Keratinocyte (primary cell): ENCODE data around the gene RAB9A. TPM values are rescaled to one million over a fixed set of nuclear protein-coding genes. Genes with fewer than 3 reads are reported as not detected.

Experiments
- DNase-seq: peaks from one replicate; pipeline ENCODE4 v3.0.0-alpha.2; 2011; ENCODE audit warnings: low read depth, missing footprints, low spot score
- FAIRE-seq: peaks from 2 replicates; lab custom pipeline; 2011; peaks lifted over from hg19 to GRCh38; lab: Jason Lieb, UNC
- H2AFZ ChIP-seq: 2 replicates; pipeline ENCODE4 v1.6.0; 2012; ENCODE audit warnings: low read length, control low read depth, inconsistent platforms; ENCODE audit not compliant: control insufficient read depth
- H3K27ac ChIP-seq: 2 replicates; pipeline ENCODE4 v1.5.1; 2011; ENCODE audit warnings: low read length; ENCODE audit not compliant: control insufficient read depth, insufficient read depth
- H3K27me3 ChIP-seq: 3 replicates; pipeline ENCODE4 v1.6.0; 2011; ENCODE audit warnings: low read length; ENCODE audit not compliant: control insufficient read depth, insufficient read depth; ENCODE audit errors: extremely low read depth
- H3K36me3 ChIP-seq, 2 experiments: 2 replicates in 1 of 2; 3 replicates in 1 of 2; pipeline ENCODE4 v1.5.1; 2011; ENCODE audit warnings: low read length in 2 of 2, mild to moderate bottlenecking in 1 of 2; ENCODE audit not compliant: control insufficient read depth in 2 of 2, insufficient read depth in 2 of 2; ENCODE audit errors: extremely low read depth in 1 of 2
- H3K4me1 ChIP-seq: 3 replicates; pipeline ENCODE4 v1.5.1; 2011; ENCODE audit warnings: low read length; ENCODE audit not compliant: control insufficient read depth, insufficient read depth; ENCODE audit errors: extremely low read depth
- H3K4me2 ChIP-seq: 3 replicates; pipeline ENCODE4 v1.6.0; 2011; ENCODE audit warnings: low read depth, low read length; ENCODE audit not compliant: control insufficient read depth, insufficient read depth; ENCODE audit errors: extremely low read depth
- H3K4me3 ChIP-seq, 3 experiments: fragments of 200-600 bp in 1 of 3; sonication (generic) in 1 of 3; 2 replicates in 2 of 3; 3 replicates in 1 of 3; pipeline ENCODE4 v1.5.1; 2011 to 2016; ENCODE audit warnings: low read length in 3 of 3, mild to moderate bottlenecking in 3 of 3, control low read depth in 2 of 3, inconsistent platforms in 1 of 3, low read depth in 1 of 3, mixed read lengths in 1 of 3, mixed run types in 1 of 3, moderate library complexity in 1 of 3; ENCODE audit not compliant: control insufficient read depth in 2 of 3, insufficient read depth in 2 of 3; ENCODE audit errors: extremely low read depth in 1 of 3
- H3K79me2 ChIP-seq: 2 replicates; pipeline ENCODE4 v1.6.0; 2012; ENCODE audit warnings: low read length; ENCODE audit not compliant: control insufficient read depth, insufficient read depth
- H3K9ac ChIP-seq: 3 replicates; pipeline ENCODE4 v1.6.0; 2011; ENCODE audit warnings: low read length; ENCODE audit not compliant: control insufficient read depth, insufficient read depth; ENCODE audit errors: extremely low read depth
- H3K9me1 ChIP-seq: 3 replicates; pipeline ENCODE4 v1.6.0; 2011; ENCODE audit warnings: low read length; ENCODE audit not compliant: control insufficient read depth, insufficient read depth; ENCODE audit errors: extremely low read depth
- H3K9me3 ChIP-seq: 2 replicates; pipeline ENCODE4 v1.5.1; 2012; ENCODE audit warnings: low read depth, low read length; ENCODE audit not compliant: control insufficient read depth
- H4K20me1 ChIP-seq: 3 replicates; pipeline ENCODE4 v1.6.0; 2011; ENCODE audit warnings: low read length; ENCODE audit not compliant: control insufficient read depth, insufficient read depth; ENCODE audit errors: extremely low read depth
- EZH2 ChIP-seq: IDR thresholded peaks from one replicate; pipeline ENCODE4 v1.6.1; 2012; ENCODE audit warnings: inconsistent platforms, mild to moderate bottlenecking, low read length, moderate library complexity
- dilution Hi-C: fragments of 300-500 bp; cut with MboI; formaldehyde crosslinking; loops from one replicate; pipeline ENCODE4 v1.7.0; 2020; ENCODE audit warnings: low sequenced_read_pairs; ENCODE audit not compliant: extremely low pct_ligation_motif_present
- polyA plus RNA-seq, 5 experiments: library from polyadenylated mRNA; depleted of rRNA in 3 of 5; stranded (reverse) in 3 of 5; stranded (forward) in 1 of 5; unstranded in 1 of 5; fragments of >200 nt; gene quantifications; 1 replicate in 1 of 5; 2 replicates in 3 of 5; 3 replicates in 1 of 5; pipeline versions ENCODE4 v1.2.1 to v1.2.3, GENCODE V29; 2011 to 2012; ENCODE audit warnings: missing spikeins in 2 of 5, low read depth in 1 of 5, low replicate concordance in 1 of 5
- TF ChIP-seq, protein P1 (sequence below), 3 experiments: IDR thresholded peaks in 1 of 3; conservative IDR thresholded peaks in 1 of 3; optimal IDR thresholded peaks in 1 of 3; 2 replicates in 2 of 3; 3 replicates in 1 of 3; pipeline versions ENCODE3 to v1.5.1; 2011; ENCODE audit warnings: low read length in 3 of 3, mild to moderate bottlenecking in 3 of 3, moderate library complexity in 2 of 3, control low read depth in 1 of 3, inconsistent platforms in 1 of 3; ENCODE audit not compliant: insufficient read depth in 2 of 3; ENCODE audit errors: extremely low read depth in 1 of 3

RAB9A gene
- polyA plus RNA-seq, 1 donor (not counting 4 experiments of a cell fraction or from before 2014, with no cell fraction given), result 46.0 TPM

DNA sequence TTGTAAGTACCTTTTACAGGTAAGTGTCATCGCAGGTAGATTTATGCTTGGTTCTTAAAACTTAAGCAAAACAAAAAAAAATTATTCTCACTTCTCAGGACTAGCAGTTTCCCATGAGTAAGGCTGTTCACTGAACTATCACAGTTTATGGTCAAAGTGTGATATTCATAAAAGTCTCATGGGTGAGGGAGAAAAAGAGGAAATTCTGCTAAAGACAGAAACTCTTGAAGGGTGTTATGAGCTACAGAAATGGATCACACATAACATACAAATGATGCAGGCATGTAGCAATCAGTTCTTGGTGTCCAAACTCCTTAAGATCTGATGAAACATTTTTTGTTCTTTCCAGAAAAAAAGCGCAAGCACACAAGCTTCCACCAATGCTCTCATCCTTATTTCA, 8.5 kb downstream of the RAB9A start:
- Histone ChIP-seq H3K9ac (no peak overlapping the region), H3K9me1 (peaks cover 2% of the 10 kb centered on the region), H3K79me2 (peaks cover 56% of the 10 kb centered on the region), H3K4me3 (no peak overlapping the region), H2AFZ (no peak overlapping the region), H3K27me3 (no peaks in the 10 kb centered on the region), H3K4me1 (peaks cover 34% of the 10 kb centered on the region), H3K9me3 (no peaks in the 10 kb centered on the region), H3K36me3 (peaks cover 2 to 3% of the 10 kb centered on the region in 2 experiments), H4K20me1 (no peaks in the 10 kb centered on the region), H3K27ac (no peak overlapping the region), H3K4me2 (no peak overlapping the region)
- FAIRE-seq (no peak), DNase-seq (no peak)
- dilution Hi-C loops, result no loop called here
- TF ChIP-seq EZH2, result no peak
- TF ChIP-seq, protein P1, sequence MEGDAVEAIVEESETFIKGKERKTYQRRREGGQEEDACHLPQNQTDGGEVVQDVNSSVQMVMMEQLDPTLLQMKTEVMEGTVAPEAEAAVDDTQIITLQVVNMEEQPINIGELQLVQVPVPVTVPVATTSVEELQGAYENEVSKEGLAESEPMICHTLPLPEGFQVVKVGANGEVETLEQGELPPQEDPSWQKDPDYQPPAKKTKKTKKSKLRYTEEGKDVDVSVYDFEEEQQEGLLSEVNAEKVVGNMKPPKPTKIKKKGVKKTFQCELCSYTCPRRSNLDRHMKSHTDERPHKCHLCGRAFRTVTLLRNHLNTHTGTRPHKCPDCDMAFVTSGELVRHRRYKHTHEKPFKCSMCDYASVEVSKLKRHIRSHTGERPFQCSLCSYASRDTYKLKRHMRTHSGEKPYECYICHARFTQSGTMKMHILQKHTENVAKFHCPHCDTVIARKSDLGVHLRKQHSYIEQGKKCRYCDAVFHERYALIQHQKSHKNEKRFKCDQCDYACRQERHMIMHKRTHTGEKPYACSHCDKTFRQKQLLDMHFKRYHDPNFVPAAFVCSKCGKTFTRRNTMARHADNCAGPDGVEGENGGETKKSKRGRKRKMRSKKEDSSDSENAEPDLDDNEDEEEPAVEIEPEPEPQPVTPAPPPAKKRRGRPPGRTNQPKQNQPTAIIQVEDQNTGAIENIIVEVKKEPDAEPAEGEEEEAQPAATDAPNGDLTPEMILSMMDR (optimal IDR thresholded peaks at IDR 0.05 in 1 of 3, IDR thresholded peaks at IDR 0.05 in 1 of 3, conservative IDR thresholded peaks at IDR 0.05 in 1 of 3; ENCODE audit: extremely low read depth in 1 of 3, insufficient read depth in 2 of 3, low read length in 3 of 3), result no peak

DNA sequence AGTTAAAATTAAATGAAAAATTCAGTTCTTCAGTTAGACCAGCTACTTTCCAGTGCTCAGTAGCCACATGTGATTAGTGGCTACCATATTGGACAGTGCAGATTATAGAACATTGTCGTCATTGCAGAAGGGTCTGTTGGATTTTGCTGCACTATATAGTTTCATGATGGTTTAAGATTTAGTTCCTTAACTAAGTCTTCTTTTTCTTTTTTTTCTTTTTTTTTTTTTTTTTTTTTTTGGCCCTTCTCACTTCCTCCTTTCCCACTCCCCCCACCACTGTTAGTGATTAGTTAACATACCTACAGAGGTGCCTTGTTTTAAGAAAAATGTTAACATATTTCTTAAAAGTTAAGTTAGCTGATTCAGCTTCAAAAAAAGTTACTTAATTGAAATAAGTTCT, 9.0 kb downstream of the RAB9A start:
- no peaks in the 10 kb centered on the region for H4K20me1 ChIP-seq
- peaks cover 58% of the 10 kb centered on the region for H3K79me2 ChIP-seq
- dilution Hi-C loops, result no loop called here
- H3K9me3 ChIP-seq, result no peaks in the 10 kb centered on the region
- H3K4me1 ChIP-seq, result peaks cover 29% of the 10 kb centered on the region
- no peak overlapping the region for H3K4me2 ChIP-seq
- peaks cover 2 to 3% of the 10 kb centered on the region in 2 experiments for H3K36me3 ChIP-seq
- no peak overlapping the region for H3K27ac ChIP-seq
- FAIRE-seq (no peak), DNase-seq (no peak)
- TF ChIP-seq EZH2, result no peak
- TF ChIP-seq, protein P1 (optimal IDR thresholded peaks at IDR 0.05 in 1 of 3, IDR thresholded peaks at IDR 0.05 in 1 of 3, conservative IDR thresholded peaks at IDR 0.05 in 1 of 3; ENCODE audit: extremely low read depth in 1 of 3, insufficient read depth in 2 of 3, low read length in 3 of 3), result no peak
- H3K9me1 ChIP-seq, result peaks cover 2% of the 10 kb centered on the region
- no peak overlapping the region for H2AFZ ChIP-seq
- H3K27me3 ChIP-seq, result no peaks in the 10 kb centered on the region
- H3K9ac ChIP-seq, result no peak overlapping the region
- H3K4me3 ChIP-seq, result no peak overlapping the region
